Caco-2 (cell line): ENCODE measurements around the gene BZW2. TPM values are rescaled to one million over a fixed set of nuclear protein-coding genes. Genes with fewer than 3 reads are reported as not detected.

Experiments used
- BruUV-seq: library from RNA; stranded (reverse); fragments of 400-500 nt; replicated peaks from 2 replicates; lab custom pipeline; 2021; lab: Mats Ljungman, UMichigan
- CTCF ChIA-PET: fragments of 300-600 bp; sonication (Branson Sonifier 250); formaldehyde crosslinking; loops from one replicate; lab custom pipeline; 2022; ENCODE audit warnings: antibody characterized with exemption; lab: Charles Lee
- POLR2A ChIA-PET: fragments of 300-600 bp; sonication (Branson Sonifier 250); formaldehyde crosslinking; loops from one replicate; lab custom pipeline; 2022; ENCODE audit warnings: antibody characterized with exemption; lab: Charles Lee
- DNase-seq, 2 experiments: peaks; one replicate each; pipeline versions ENCODE4 v3.0.0 to v3.0.0-alpha.2; 2020 to 2022
- H3K27me3 ChIP-seq: replicated peaks from 2 replicates; pipeline ENCODE4 v1.6.0; 2011; ENCODE audit warnings: low read length; ENCODE audit not compliant: control insufficient read depth, insufficient read depth
- H3K36me3 ChIP-seq: 2 replicates; pipeline ENCODE4 v1.5.1; 2011; ENCODE audit warnings: low read length; ENCODE audit not compliant: control insufficient read depth, insufficient read depth
- H3K4me1 ChIP-seq: fragments of 250-450 bp; sonication (Bioruptor Pico); 2 replicates; pipeline ENCODE4 v1.5.1; 2020; ENCODE audit warnings: mild to moderate bottlenecking
- H3K4me3 ChIP-seq: 2 replicates; pipeline ENCODE4 v1.5.1; 2011; ENCODE audit warnings: low read depth, mild to moderate bottlenecking, control low read depth, low read length
- H3K9me3 ChIP-seq: fragments of 250-450 bp; sonication (Bioruptor Pico); 2 replicates; pipeline ENCODE4 v1.5.1; 2020; ENCODE audit warnings: mild to moderate bottlenecking, moderate library complexity
- H3K27ac Mint-ChIP-seq: one replicate; pipeline ENCODE4 v1.8.0; 2022; ENCODE audit warnings: mixed read lengths; ENCODE audit not compliant: unreplicated experiment
- H3K27me3 Mint-ChIP-seq: one replicate; pipeline ENCODE4 v1.8.0; 2022; ENCODE audit warnings: mixed read lengths; ENCODE audit not compliant: insufficient read depth, unreplicated experiment
- H3K36me3 Mint-ChIP-seq: one replicate; pipeline ENCODE4 v1.8.0; 2022; ENCODE audit warnings: mild to moderate bottlenecking, mixed read lengths; ENCODE audit not compliant: insufficient read depth, unreplicated experiment
- H3K4me1 Mint-ChIP-seq: one replicate; pipeline ENCODE4 v1.8.0; 2022; ENCODE audit warnings: low read depth, mixed read lengths; ENCODE audit not compliant: unreplicated experiment
- H3K4me3 Mint-ChIP-seq: one replicate; pipeline ENCODE4 v1.8.0; 2022; ENCODE audit warnings: mild to moderate bottlenecking, moderate library complexity, mixed read lengths; ENCODE audit not compliant: unreplicated experiment
- H3K9me3 Mint-ChIP-seq: one replicate; pipeline ENCODE4 v1.8.0; 2022; ENCODE audit warnings: mixed read lengths; ENCODE audit not compliant: unreplicated experiment
- CTCF ChIP-seq, 2 experiments: fragments of 200-600 bp in 1 of 2; IDR thresholded peaks; 1 replicate in 1 of 2; 2 replicates in 1 of 2; pipeline versions ENCODE4 v1.5.1 to v1.8.0; 2011 to 2022; ENCODE audit warnings: antibody characterized with exemption in 1 of 2, control low read depth in 1 of 2, inconsistent platforms in 1 of 2, low read depth in 1 of 2, low read length in 1 of 2, mild to moderate bottlenecking in 1 of 2, moderate library complexity in 1 of 2; ENCODE audit not compliant: insufficient read depth in 1 of 2, severe bottlenecking in 1 of 2, unreplicated experiment in 1 of 2
- intact Hi-C: fragments of 100-400 bp; cut with micrococcal nuclease; formaldehyde crosslinking; loops from one replicate; pipeline ENCODE4 v1.10.0; 2022; ENCODE audit not compliant: unreplicated experiment
- total RNA-seq: library from RNA; stranded (reverse); gene quantifications from 2 replicates; pipeline ENCODE4 v1.2.3, GENCODE V29; 2022

The BZW2 gene
- total RNA-seq, 1 experiment from 2014 or later, result 148 TPM

DNA sequence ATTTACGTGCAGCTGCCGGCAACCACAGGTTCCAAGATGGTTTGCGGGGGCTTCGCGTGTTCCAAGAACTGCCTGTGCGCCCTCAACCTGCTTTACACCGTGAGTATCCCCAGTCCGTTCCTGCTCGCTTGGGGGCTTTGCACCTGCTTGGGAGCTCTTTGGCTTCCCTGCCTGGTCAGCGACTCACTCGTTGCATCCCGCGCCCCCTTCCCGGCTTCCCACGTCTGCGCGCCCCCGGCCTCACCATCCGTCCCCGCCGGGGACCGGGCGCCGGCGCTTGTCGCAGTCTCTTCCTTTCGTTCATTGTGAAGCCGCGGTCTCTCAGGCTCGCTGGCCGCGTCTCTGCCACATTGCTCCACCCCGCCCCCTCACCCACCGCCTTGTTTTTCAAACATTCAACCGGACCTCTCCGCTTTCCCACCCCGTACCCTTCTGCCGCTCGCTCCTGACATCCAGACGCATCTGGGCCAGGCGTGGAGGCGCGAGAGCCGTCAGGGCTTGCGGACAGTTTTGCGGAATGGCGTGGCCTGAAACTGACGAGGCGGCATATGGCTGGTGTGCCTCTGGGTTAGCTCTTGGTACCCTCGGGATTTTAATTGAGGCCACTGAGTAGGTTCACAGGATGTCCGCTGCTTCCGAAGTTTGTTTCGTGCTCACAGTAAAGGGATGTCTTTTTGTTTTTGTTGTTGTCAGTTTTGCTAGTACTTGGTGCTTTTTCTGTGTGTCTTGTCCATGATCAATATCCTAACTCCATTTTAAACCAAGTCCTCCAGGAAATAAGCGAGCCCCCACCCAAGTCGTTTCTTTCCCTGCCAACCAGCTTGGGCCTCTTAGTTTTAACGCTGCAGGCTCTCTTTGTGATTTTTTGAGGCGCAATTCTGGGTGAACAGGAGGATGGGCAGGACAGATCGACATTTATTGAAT is 108.2 kb downstream of the BZW2 start:
- POLR2A ChIA-PET, result interaction anchor here (1.7 kb wide), 1 partner anchor 16 kb away, joined by 4 read pairs; no protein-coding TSS in a partner anchor
- no peaks in the 10 kb centered on the region for H3K9me3 Mint-ChIP-seq
- peaks cover 21% of the 10 kb centered on the region for H3K36me3 Mint-ChIP-seq
- no peak for TF ChIP-seq CTCF (IDR thresholded peaks at IDR 0.05; ENCODE audit: insufficient read depth in 1 of 2, low read depth in 1 of 2, low read length in 1 of 2, severe bottlenecking in 1 of 2, unreplicated experiment in 1 of 2)
- CTCF ChIA-PET, result interaction anchor here (1.0 kb wide), 1 partner anchor 52 kb away, joined by 6 read pairs; no protein-coding TSS in a partner anchor
- peak; percentile 68 to 72 for DNase-seq
- H3K27ac Mint-ChIP-seq, result peak overlapping the region; percentile 84
- H3K9me3 ChIP-seq, result no peaks in the 10 kb centered on the region
- intact Hi-C loops, result loop anchor here (1.0 to 5.0 kb wide), 6 partner anchors 8 to 157 kb away; no protein-coding TSS in a partner anchor
- no peaks in the 10 kb centered on the region; the same call in 1 of the 2 replicates for H3K36me3 ChIP-seq
- H3K4me1 ChIP-seq, result peaks cover 25% of the 10 kb centered on the region
- no peaks in the 10 kb centered on the region for H3K27me3 ChIP-seq
- no TSS peak for BruUV-seq
- no peaks in the 10 kb centered on the region for H3K27me3 Mint-ChIP-seq
- peak overlapping the region; percentile 92 for H3K4me3 Mint-ChIP-seq
- H3K4me1 Mint-ChIP-seq, result peaks cover 24% of the 10 kb centered on the region
- peak overlapping the region; percentile 91 for H3K4me3 ChIP-seq

- Mint-ChIP-seq H3K4me1 (peaks cover 29% of the 10 kb centered on the region), H3K27ac (peak overlapping the region; percentile 84), H3K36me3 (peaks cover 22% of the 10 kb centered on the region), H3K4me3 (peak overlapping the region; percentile 92), H3K9me3 (no peaks in the 10 kb centered on the region), H3K27me3 (no peaks in the 10 kb centered on the region)
- intact Hi-C loops, result loop anchor here (2.0 to 5.0 kb wide), 2 partner anchors 92 to 158 kb away; no protein-coding TSS in a partner anchor
- H3K4me1 ChIP-seq, result peaks cover 26% of the 10 kb centered on the region
- peak in 1 of 2 experiments; percentile 16 for DNase-seq
- H3K27me3 ChIP-seq, result no peaks in the 10 kb centered on the region
- TF ChIP-seq CTCF (IDR thresholded peaks at IDR 0.05; ENCODE audit: insufficient read depth in 1 of 2, low read depth in 1 of 2, low read length in 1 of 2, severe bottlenecking in 1 of 2, unreplicated experiment in 1 of 2), result no peak
- H3K4me3 ChIP-seq, result peak overlapping the region; percentile 91
- TSS peak; percentile 45 for BruUV-seq
- POLR2A ChIA-PET, result interaction anchor here (1.7 kb wide), 1 partner anchor 17 kb away, joined by 4 read pairs; no protein-coding TSS in a partner anchor
- CTCF ChIA-PET, result no interaction called here
- no peaks in the 10 kb centered on the region; the same call in 1 of the 2 replicates for H3K36me3 ChIP-seq
- H3K9me3 ChIP-seq, result no peaks in the 10 kb centered on the region
Measured at GRCh38 chr7:16754856-16755317, 108.9 kb downstream of the BZW2 start.

- no peak for TF ChIP-seq CTCF (IDR thresholded peaks at IDR 0.05; ENCODE audit: insufficient read depth in 1 of 2, low read depth in 1 of 2, low read length in 1 of 2, severe bottlenecking in 1 of 2, unreplicated experiment in 1 of 2)
- H3K4me1 ChIP-seq, result peaks cover 28% of the 10 kb centered on the region
- Mint-ChIP-seq H3K27me3 (no peaks in the 10 kb centered on the region), H3K4me1 (peaks cover 34% of the 10 kb centered on the region), H3K4me3 (peak overlapping the region; percentile 92), H3K27ac (peak overlapping the region; percentile 84), H3K36me3 (peaks cover 27% of the 10 kb centered on the region), H3K9me3 (no peaks in the 10 kb centered on the region)
- H3K4me3 ChIP-seq, result peak overlapping the region; percentile 91
- H3K27me3 ChIP-seq, result no peaks in the 10 kb centered on the region
- no TSS peak for BruUV-seq
- no peaks in the 10 kb centered on the region; the same call in 1 of the 2 replicates for H3K36me3 ChIP-seq
- intact Hi-C loops, result loop anchor here (2.0 kb wide), 1 partner anchor 91 kb away; no protein-coding TSS in a partner anchor
- POLR2A ChIA-PET, result interaction anchor here (0.7 to 1.7 kb wide), 2 partner anchors 17 to 53 kb away, joined by 3 to 4 read pairs; no protein-coding TSS in a partner anchor
- no peak for DNase-seq
- CTCF ChIA-PET, result no interaction called here
- H3K9me3 ChIP-seq, result no peaks in the 10 kb centered on the region
Measured at GRCh38 chr7:16755397-16755796, 109.4 kb downstream of the BZW2 start.
